B cell (primary cell): ENCODE measurements around the gene EEPD1. TPM values are rescaled to one million over a fixed set of nuclear protein-coding genes. Genes with fewer than 3 reads are reported as not detected.
"Not testable (repeated sequence)": the region's sequence is repeated elsewhere in the genome, so short reads cannot be mapped to it uniquely, and the experiment has no call there.

ENCODE experiments used
- ATAC-seq: fragments of 200-7000 bp; cut with Tn5 transposase; one replicate; pipeline ENCODE4 v1.10.0; 2021; ENCODE audit warnings: low read depth, mild to moderate bottlenecking, moderate number of reproducible peaks, moderate library complexity
- CTCF ChIA-PET: fragments of 350-600 bp; sonication (Branson Sonifier 250); formaldehyde crosslinking; loops from one replicate; lab custom pipeline; 2021; ENCODE audit warnings: antibody characterized with exemption, inconsistent platforms; lab: Charles Lee
- POLR2A ChIA-PET: fragments of 350-600 bp; sonication (Branson Sonifier 250); formaldehyde crosslinking; loops from one replicate; lab custom pipeline; 2021; ENCODE audit warnings: antibody characterized with exemption; lab: Charles Lee
- DNase-seq: peaks from one replicate; pipeline ENCODE4 v3.0.0; 2013
- H2AFZ ChIP-seq: 2 replicates; pipeline ENCODE4 v1.6.1; 2012; ENCODE audit warnings: mild to moderate bottlenecking, low read depth, low read length; ENCODE audit not compliant: insufficient read depth, poor library complexity, severe bottlenecking
- H3K27ac ChIP-seq, 2 donors: 1 replicate in 1 of 2; 2 replicates in 1 of 2; pipeline ENCODE4 v1.5.1; 2012 to 2013; ENCODE audit warnings: low read length in 2 of 2, mild to moderate bottlenecking in 2 of 2, moderate library complexity in 1 of 2
- H3K27me3 ChIP-seq, 4 experiments: fragments of 200-600 bp in 1 of 4; sonication (generic) in 1 of 4; replicated peaks in 1 of 4; 1 replicate in 2 of 4; 2 replicates in 2 of 4; pipeline versions ENCODE4 v1.6.1 to v1.7.0; 2013 to 2016; ENCODE audit warnings: low read length in 3 of 4, mild to moderate bottlenecking in 2 of 4, mixed read lengths in 1 of 4, moderate library complexity in 1 of 4; ENCODE audit not compliant: insufficient read depth in 4 of 4, control insufficient read depth in 3 of 4; ENCODE audit errors: control extremely low read depth in 1 of 4
- H3K36me3 ChIP-seq, 2 experiments: replicated peaks in 1 of 2; 1 replicate in 1 of 2; 2 replicates in 1 of 2; pipeline versions ENCODE4 v1.6.1 to v1.7.1; 2013; ENCODE audit warnings: low read length in 1 of 2; ENCODE audit not compliant: insufficient read depth in 2 of 2, control insufficient read depth in 1 of 2; ENCODE audit errors: control extremely low read depth in 1 of 2, extremely low read depth in 1 of 2
- H3K4me1 ChIP-seq, 2 donors: fragments of 200-600 bp in 1 of 2; sonication (generic) in 1 of 2; 1 replicate in 1 of 2; 2 replicates in 1 of 2; pipeline versions ENCODE4 v1.5.1 to v1.6.1; 2013 to 2017; ENCODE audit warnings: low read length in 2 of 2; ENCODE audit not compliant: control insufficient read depth in 2 of 2, insufficient read depth in 2 of 2
- H3K4me2 ChIP-seq: replicated peaks from 2 replicates; pipeline ENCODE3; 2012; ENCODE audit warnings: mild to moderate bottlenecking, low read depth, low read length; ENCODE audit not compliant: poor library complexity, severe bottlenecking
- H3K4me3 ChIP-seq, 5 experiments: fragments of 200-600 bp in 1 of 5; sonication (generic) in 1 of 5; 1 replicate in 3 of 5; 2 replicates in 2 of 5; pipeline versions ENCODE4 v1.5.1 to v1.7.0; 2011 to 2016; ENCODE audit warnings: low read length in 4 of 5, mild to moderate bottlenecking in 4 of 5, low read depth in 2 of 5, control low read depth in 1 of 5, moderate library complexity in 1 of 5; ENCODE audit not compliant: insufficient read depth in 1 of 5; ENCODE audit errors: control extremely low read depth in 1 of 5, extremely low read depth in 1 of 5
- H3K79me2 ChIP-seq: fragments of 200-600 bp; sonication (generic); one replicate; pipeline ENCODE4 v1.6.0; 2016; ENCODE audit warnings: low read length; ENCODE audit not compliant: control insufficient read depth, insufficient read depth
- H3K9ac ChIP-seq: fragments of 200-600 bp; sonication (generic); 2 replicates; pipeline ENCODE4 v1.6.1; 2017; ENCODE audit warnings: mild to moderate bottlenecking, low read length, moderate library complexity
- H3K9me3 ChIP-seq, 3 donors: one replicate each; pipeline versions ENCODE4 v1.6.1 to v1.7.1; 2013; ENCODE audit warnings: low read length in 2 of 3; ENCODE audit not compliant: control insufficient read depth in 2 of 3, insufficient read depth in 1 of 3; ENCODE audit errors: control extremely low read depth in 1 of 3
- H4K20me1 ChIP-seq: 2 replicates; pipeline ENCODE4 v1.6.0; 2012; ENCODE audit warnings: mild to moderate bottlenecking, low read length; ENCODE audit not compliant: insufficient read depth, control insufficient read depth, poor library complexity, severe bottlenecking
- H3K27ac Mint-ChIP-seq: one replicate; pipeline ENCODE4 v1.8.0; 2021; ENCODE audit warnings: mixed read lengths
- H3K27me3 Mint-ChIP-seq: one replicate; pipeline ENCODE4 v1.8.0; 2021; ENCODE audit warnings: mixed read lengths
- H3K4me1 Mint-ChIP-seq: one replicate; pipeline ENCODE4 v1.8.0; 2021; ENCODE audit warnings: mixed read lengths
- H3K4me3 Mint-ChIP-seq: one replicate; pipeline ENCODE4 v1.8.0; 2021; ENCODE audit warnings: mixed read lengths
- H3K9me3 Mint-ChIP-seq: one replicate; pipeline ENCODE4 v1.8.0; 2022; ENCODE audit warnings: mixed read lengths; ENCODE audit not compliant: insufficient read depth
- CTCF ChIP-seq: fragments of 200-600 bp; IDR thresholded peaks from one replicate; pipeline ENCODE4 v1.8.0; 2022; ENCODE audit warnings: antibody characterized with exemption, mild to moderate bottlenecking
- EZH2 ChIP-seq: IDR thresholded peaks from 2 replicates; pipeline ENCODE4 v1.6.1; 2012; ENCODE audit warnings: borderline replicate concordance, low read depth, mild to moderate bottlenecking, moderate library complexity, low read length; ENCODE audit not compliant: insufficient read depth, poor library complexity, severe bottlenecking
- WGBS: methylation state at CpG from one replicate; pipeline ENCODE4 v1.1.5; 2013; ENCODE audit warnings: missing lambda C conversion rate; ENCODE audit not compliant: insufficient coverage; 5-methylcytosine and 5-hydroxymethylcytosine counted together
- intact Hi-C: fragments of 100-400 bp; cut with micrococcal nuclease; formaldehyde crosslinking; loops from one replicate; pipeline ENCODE4 v1.10.0; 2022
- polyA plus RNA-seq: library from polyadenylated mRNA; depleted of rRNA; stranded (reverse); fragments of >200 nt; gene quantifications from 2 replicates; pipeline ENCODE4 v1.2.3, GENCODE V29; 2012
- total RNA-seq, 2 donors: library from RNA; stranded (reverse); fragments of 120-200 nt in 1 of 2; gene quantifications; 1 replicate in 1 of 2; 2 replicates in 1 of 2; pipeline versions ENCODE4 v1.2.3 to v1.2.4, GENCODE V29; 2013 to 2022

EEPD1 gene
- total and polyA plus RNA-seq, 2 donors (not counting 1 experiment from before 2014, with no cell fraction given), result 0.49 to 4.1 TPM

DNA sequence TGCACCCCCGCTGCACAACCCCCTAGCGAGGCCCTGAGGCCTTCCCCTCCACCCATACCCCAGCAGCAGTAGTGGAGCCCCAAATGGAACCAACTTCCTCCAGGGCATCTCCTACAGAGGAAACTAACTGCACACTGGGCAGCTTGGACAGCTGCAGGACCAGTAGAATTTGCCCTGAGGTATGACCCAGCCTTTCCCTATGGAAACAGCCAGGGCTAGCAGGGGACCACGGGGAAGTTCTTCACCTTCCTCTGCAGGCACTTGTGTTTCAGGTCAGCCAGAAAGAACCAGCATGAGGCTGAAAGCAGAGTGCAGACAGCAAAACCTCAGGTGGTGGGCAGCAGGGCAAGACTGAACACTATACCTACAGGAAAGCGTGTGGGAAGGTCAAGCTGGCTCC, 5.7 kb upstream of the EEPD1 start:
- no peak overlapping the region for H3K4me2 ChIP-seq
- TF ChIP-seq EZH2, result no peak
- TF ChIP-seq CTCF, result no peak
- peaks cover 0 to 4% (median 0%) of the 10 kb centered on the region in 3 donors for H3K9me3 ChIP-seq
- H3K27me3 Mint-ChIP-seq, result peaks cover 8% of the 10 kb centered on the region
- peaks cover 3% of the 10 kb centered on the region in 2 donors for H3K4me1 ChIP-seq
- ChIA-PET CTCF (interaction anchor here (0.6 kb wide), 1 partner anchor 65 kb away, joined by 3 read pairs; no protein-coding TSS in a partner anchor), POLR2A (no interaction called here)
- intact Hi-C loops, result no loop called here
- no peak overlapping the region for H2AFZ ChIP-seq
- ATAC-seq, result no peak
- H3K79me2 ChIP-seq, result no peaks in the 10 kb centered on the region
- no peak overlapping the region for H3K9ac ChIP-seq
- peaks cover 0 to 2% (median 0%) of the 10 kb centered on the region in 4 experiments for H3K27me3 ChIP-seq
- no peak for DNase-seq
- no peak overlapping the region for H3K4me3 ChIP-seq
- H3K36me3 ChIP-seq, result no peaks in the 10 kb centered on the region
- peaks cover 3% of the 10 kb centered on the region for H3K4me1 Mint-ChIP-seq
- WGBS, result 84% methylated on average over 4 of the region's 4 CpGs
- no peaks in the 10 kb centered on the region for H3K9me3 Mint-ChIP-seq
- H3K27ac ChIP-seq, result no peak overlapping the region
- H3K27ac Mint-ChIP-seq, result no peak overlapping the region
- H4K20me1 ChIP-seq, result no peaks in the 10 kb centered on the region
- no peak overlapping the region for H3K4me3 Mint-ChIP-seq

GRCh38 chr7:36148422-36149065, 4.5 kb upstream of the EEPD1 start:
- Histone ChIP-seq H3K79me2 (no peaks in the 10 kb centered on the region), H3K4me2 (no peak overlapping the region), H3K27ac (no peak overlapping the region), H2AFZ (no peak overlapping the region), H3K36me3 (no peaks in the 10 kb centered on the region), H3K4me1 (peaks cover 5% of the 10 kb centered on the region in 2 donors), H3K9me3 (peaks cover 0 to 4% (median 0%) of the 10 kb centered on the region in 3 donors), H4K20me1 (no peaks in the 10 kb centered on the region), H3K9ac (no peak overlapping the region), H3K4me3 (no peak overlapping the region), H3K27me3 (peaks cover 0 to 2% (median 0%) of the 10 kb centered on the region in 4 experiments)
- intact Hi-C loops, result no loop called here
- Mint-ChIP-seq H3K27ac (no peak overlapping the region), H3K4me3 (no peak overlapping the region), H3K4me1 (peaks cover 9% of the 10 kb centered on the region), H3K27me3 (peaks cover 8% of the 10 kb centered on the region), H3K9me3 (no peaks in the 10 kb centered on the region)
- WGBS, result 100% methylated on average over 1 of the region's 4 CpGs
- DNase-seq (no peak), ATAC-seq (no peak)
- ChIA-PET POLR2A (no interaction called here), CTCF (no interaction called here)
- no peak for TF ChIP-seq EZH2
- no peak for TF ChIP-seq CTCF

DNA sequence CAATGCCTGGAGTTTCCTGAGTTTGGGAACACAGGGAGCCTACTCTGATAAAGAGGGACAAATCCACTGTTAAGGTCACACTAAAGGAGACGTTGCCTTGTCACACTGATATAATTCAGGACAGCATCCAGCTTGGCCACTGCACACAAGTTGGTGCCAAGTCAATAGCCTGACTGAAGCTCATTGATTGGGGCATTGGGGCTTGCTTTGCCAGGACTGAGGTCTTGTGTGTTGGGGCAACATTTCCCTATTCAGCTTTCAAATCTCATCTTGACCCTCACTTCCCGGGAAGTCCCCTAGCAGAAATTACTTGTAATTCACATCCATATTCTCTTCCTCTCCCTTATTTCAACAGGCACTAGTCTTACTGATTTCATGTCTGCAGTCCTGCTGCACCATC, 3.8 kb upstream of the EEPD1 start:
- DNase-seq, POLR2A ChIA-PET: not testable (repeated sequence)

More for the DNA sequence above, 3.8 kb upstream of the EEPD1 start:
- ATAC-seq, H4K20me1 ChIP-seq, H3K27ac Mint-ChIP-seq, H3K27ac ChIP-seq, H3K4me3 Mint-ChIP-seq, H3K9me3 Mint-ChIP-seq, H2AFZ ChIP-seq, H3K27me3 Mint-ChIP-seq, H3K27me3 ChIP-seq, intact Hi-C loops, H3K9ac ChIP-seq, H3K79me2 ChIP-seq, CTCF ChIA-PET, H3K4me2 ChIP-seq, H3K36me3 ChIP-seq, H3K4me3 ChIP-seq, H3K9me3 ChIP-seq: not testable (repeated sequence)
- peaks cover 16% of the 10 kb centered on the region for H3K4me1 Mint-ChIP-seq
- WGBS, result no CpG with 5 or more reads among the region's 2 CpGs
- H3K4me1 ChIP-seq, result peaks cover 12% of the 10 kb centered on the region in 2 donors
